ENCODE results near the gene PLLP.

PLLP gene

GRCh38 chr16:57299009-57299718, 14.7 kb upstream of the PLLP start:
- Histone ChIP-seq H3K4me1 (ENCODE audit: insufficient read depth, low read length) (peaks cover 3% of the 10 kb centered on the region), H3K36me3 (ENCODE audit: insufficient read depth, low read length) (no peaks in the 10 kb centered on the region), H3K9me3 (ENCODE audit: low read length) (no peaks in the 10 kb centered on the region), H3K27me3 (ENCODE audit: insufficient read depth, low read length) (no peaks in the 10 kb centered on the region), H3K4me3 (ENCODE audit: low read length) (peak overlapping the region; percentile 58), H2AFZ (ENCODE audit: low read depth, low read length) (peak overlapping the region; percentile 53)

- Histone ChIP-seq H3K36me3 (ENCODE audit: insufficient read depth, low read length) (no peaks in the 10 kb centered on the region), H3K9me3 (ENCODE audit: low read length) (no peaks in the 10 kb centered on the region), H3K4me3 (ENCODE audit: low read length) (no peak overlapping the region), H2AFZ (ENCODE audit: low read depth, low read length) (no peak overlapping the region), H3K4me1 (ENCODE audit: insufficient read depth, low read length) (peaks cover 3% of the 10 kb centered on the region), H3K27me3 (ENCODE audit: insufficient read depth, low read length) (no peaks in the 10 kb centered on the region)
Measured at GRCh38 chr16:57297856-57298255, 13.4 kb upstream of the PLLP start.

GRCh38 chr16:57289391-57290257, 5.2 kb upstream of the PLLP start:
- no peak overlapping the region for H3K4me3 ChIP-seq (ENCODE audit: low read length)

GRCh38 chr16:57285379-57285778, 907 bp upstream of the PLLP start:
- H3K27me3 ChIP-seq (ENCODE audit: insufficient read depth, low read length): peaks cover 51% of the 10 kb centered on the region
- H2AFZ ChIP-seq (ENCODE audit: low read depth, low read length): no peak overlapping the region

More at GRCh38 chr16:57289391-57290257, 5.2 kb upstream of the PLLP start:
- Histone ChIP-seq H3K4me1 (ENCODE audit: insufficient read depth, low read length) (peaks cover 1% of the 10 kb centered on the region), H3K27me3 (ENCODE audit: insufficient read depth, low read length) (peaks cover 17% of the 10 kb centered on the region), H3K36me3 (ENCODE audit: insufficient read depth, low read length) (no peaks in the 10 kb centered on the region), H3K9me3 (ENCODE audit: low read length) (no peaks in the 10 kb centered on the region), H2AFZ (ENCODE audit: low read depth, low read length) (no peak overlapping the region)

GRCh38 chr16:57284952-57285363, 486 bp upstream of the PLLP start:
- no peaks in the 10 kb centered on the region for H3K36me3 ChIP-seq (ENCODE audit: insufficient read depth, low read length)
- peaks cover 52% of the 10 kb centered on the region for H3K27me3 ChIP-seq (ENCODE audit: insufficient read depth, low read length)
- peaks cover 4% of the 10 kb centered on the region for H3K4me1 ChIP-seq (ENCODE audit: insufficient read depth, low read length)
- peak overlapping the region; percentile 88 for H2AFZ ChIP-seq (ENCODE audit: low read depth, low read length)
- H3K9me3 ChIP-seq (ENCODE audit: low read length): peaks cover 2% of the 10 kb centered on the region
- peak overlapping the region; percentile 15 for H3K4me3 ChIP-seq (ENCODE audit: low read length)

More at GRCh38 chr16:57285379-57285778, 907 bp upstream of the PLLP start:
- Histone ChIP-seq H3K9me3 (ENCODE audit: low read length) (peaks cover 2% of the 10 kb centered on the region), H3K4me1 (ENCODE audit: insufficient read depth, low read length) (peaks cover 4% of the 10 kb centered on the region), H3K36me3 (ENCODE audit: insufficient read depth, low read length) (no peaks in the 10 kb centered on the region), H3K4me3 (ENCODE audit: low read length) (no peak overlapping the region)

GRCh38 chr16:57283959-57284208, 588 bp downstream of the PLLP start:
- Histone ChIP-seq H3K4me3 (ENCODE audit: low read length) (no peak overlapping the region), H3K4me1 (ENCODE audit: insufficient read depth, low read length) (peaks cover 4% of the 10 kb centered on the region), H3K27me3 (ENCODE audit: insufficient read depth, low read length) (peaks cover 52% of the 10 kb centered on the region), H2AFZ (ENCODE audit: low read depth, low read length) (no peak overlapping the region), H3K9me3 (ENCODE audit: low read length) (peaks cover 2% of the 10 kb centered on the region), H3K36me3 (ENCODE audit: insufficient read depth, low read length) (no peaks in the 10 kb centered on the region)

GRCh38 chr16:57283214-57283958, 1.1 kb downstream of the PLLP start:
- H3K27me3 ChIP-seq (ENCODE audit: insufficient read depth, low read length): peaks cover 52% of the 10 kb centered on the region
- H3K4me3 ChIP-seq (ENCODE audit: low read length): no peak overlapping the region
- H3K4me1 ChIP-seq (ENCODE audit: insufficient read depth, low read length): peaks cover 4% of the 10 kb centered on the region

GRCh38 chr16:57282510-57283213, 1.8 kb downstream of the PLLP start:
- peaks cover 2% of the 10 kb centered on the region for H3K9me3 ChIP-seq (ENCODE audit: low read length)
- no peak overlapping the region for H2AFZ ChIP-seq (ENCODE audit: low read depth, low read length)
- peaks cover 4% of the 10 kb centered on the region for H3K4me1 ChIP-seq (ENCODE audit: insufficient read depth, low read length)
- peaks cover 52% of the 10 kb centered on the region for H3K27me3 ChIP-seq (ENCODE audit: insufficient read depth, low read length)
- H3K36me3 ChIP-seq (ENCODE audit: insufficient read depth, low read length): no peaks in the 10 kb centered on the region
- H3K4me3 ChIP-seq (ENCODE audit: low read length): no peak overlapping the region

More at GRCh38 chr16:57283214-57283958, 1.1 kb downstream of the PLLP start:
- peaks cover 2% of the 10 kb centered on the region for H3K9me3 ChIP-seq (ENCODE audit: low read length)
- no peaks in the 10 kb centered on the region for H3K36me3 ChIP-seq (ENCODE audit: insufficient read depth, low read length)
- no peak overlapping the region for H2AFZ ChIP-seq (ENCODE audit: low read depth, low read length)

GRCh38 chr16:57281791-57282190, 2.7 kb downstream of the PLLP start:
- H3K9me3 ChIP-seq (ENCODE audit: low read length): peaks cover 2% of the 10 kb centered on the region
- no peak overlapping the region for H2AFZ ChIP-seq (ENCODE audit: low read depth, low read length)
- H3K4me1 ChIP-seq (ENCODE audit: insufficient read depth, low read length): peaks cover 4% of the 10 kb centered on the region
- no peak overlapping the region for H3K4me3 ChIP-seq (ENCODE audit: low read length)
- H3K36me3 ChIP-seq (ENCODE audit: insufficient read depth, low read length): no peaks in the 10 kb centered on the region
- peaks cover 47% of the 10 kb centered on the region for H3K27me3 ChIP-seq (ENCODE audit: insufficient read depth, low read length)

- Histone ChIP-seq H3K4me3 (ENCODE audit: low read length) (no peak overlapping the region), H3K27me3 (ENCODE audit: insufficient read depth, low read length) (peaks cover 39% of the 10 kb centered on the region), H3K9me3 (ENCODE audit: low read length) (peaks cover 2% of the 10 kb centered on the region), H3K36me3 (ENCODE audit: insufficient read depth, low read length) (no peaks in the 10 kb centered on the region), H3K4me1 (ENCODE audit: insufficient read depth, low read length) (peaks cover 4% of the 10 kb centered on the region), H2AFZ (ENCODE audit: low read depth, low read length) (no peak overlapping the region)
Measured at GRCh38 chr16:57279780-57280638, 4.5 kb downstream of the PLLP start.

- Histone ChIP-seq H3K4me1 (ENCODE audit: insufficient read depth, low read length) (no peaks in the 10 kb centered on the region), H3K36me3 (ENCODE audit: insufficient read depth, low read length) (no peaks in the 10 kb centered on the region), H3K4me3 (ENCODE audit: low read length) (no peak overlapping the region), H3K9me3 (ENCODE audit: low read length) (no peaks in the 10 kb centered on the region), H2AFZ (ENCODE audit: low read depth, low read length) (no peak overlapping the region), H3K27me3 (ENCODE audit: insufficient read depth, low read length) (peaks cover 24% of the 10 kb centered on the region)
Measured at GRCh38 chr16:57278494-57278893, 6.0 kb downstream of the PLLP start.

GRCh38 chr16:57277586-57277985, 6.9 kb downstream of the PLLP start:
- H3K36me3 ChIP-seq (ENCODE audit: insufficient read depth, low read length): no peaks in the 10 kb centered on the region
- H3K4me1 ChIP-seq (ENCODE audit: insufficient read depth, low read length): no peaks in the 10 kb centered on the region
- no peaks in the 10 kb centered on the region for H3K9me3 ChIP-seq (ENCODE audit: low read length)
- no peak overlapping the region for H3K4me3 ChIP-seq (ENCODE audit: low read length)
- peaks cover 15% of the 10 kb centered on the region for H3K27me3 ChIP-seq (ENCODE audit: insufficient read depth, low read length)
- H2AFZ ChIP-seq (ENCODE audit: low read depth, low read length): no peak overlapping the region

Data from neuron (in vitro differentiated cells).